Mesenteric fat pad (tissue), 1 donor: Measurements from ENCODE around the gene CFDP1. TPM values are rescaled to one million over a fixed set of nuclear protein-coding genes. Genes with fewer than 3 reads are reported as not detected.

Experiments
- DNase-seq: peaks from one replicate; pipeline ENCODE4 v3.0.0-alpha.2; 2020; ENCODE audit warnings: low spot score
- total RNA-seq: library from RNA; stranded (reverse); fragmentation: NEBNext Ultra II Directional; extraction: Animal tissue kit (Norgen Biotek cat#: 25700); gene quantifications from one replicate; pipeline ENCODE4 v1.2.1, GENCODE V29; 2021
- donor health status: DM: yes; HTN: yes; CAD: no.

Gene CFDP1
- total RNA-seq, 1 donor from 2014 or later, result 43.1 TPM

GRCh38 chr16:75320435-75320834 lies 112.9 kb downstream of the CFDP1 start:
- DNase-seq, result no peak

- no peak for DNase-seq
These were observed 113.5 kb downstream of the CFDP1 start for GRCh38 chr16:75319513-75320411.

GRCh38 chr16:75318737-75319136 lies 114.6 kb downstream of the CFDP1 start:
- DNase-seq, result no peak

GRCh38 chr16:75317532-75317931 lies 115.8 kb downstream of the CFDP1 start:
- no peak for DNase-seq

- DNase-seq, result no peak
These were observed 116.2 kb downstream of the CFDP1 start for GRCh38 chr16:75317101-75317522.

GRCh38 chr16:75315539-75316306 lies 117.6 kb downstream of the CFDP1 start:
- DNase-seq, result no peak

- no peak for DNase-seq
These were observed 120.4 kb downstream of the CFDP1 start for GRCh38 chr16:75312875-75313274.

GRCh38 chr16:75311383-75311938 lies 121.8 kb downstream of the CFDP1 start:
- no peak for DNase-seq

GRCh38 chr16:75310541-75310940 lies 122.8 kb downstream of the CFDP1 start:
- no peak for DNase-seq

- DNase-seq, result no peak
These were observed 123.3 kb downstream of the CFDP1 start for GRCh38 chr16:75309899-75310430.

- no peak for DNase-seq
These were observed 124.1 kb downstream of the CFDP1 start for GRCh38 chr16:75309156-75309555.

- no peak for DNase-seq
These were observed 125.3 kb downstream of the CFDP1 start for GRCh38 chr16:75308011-75308410.

GRCh38 chr16:75307506-75307905 lies 125.8 kb downstream of the CFDP1 start:
- DNase-seq, result no peak

GRCh38 chr16:75306099-75306762 lies 127.1 kb downstream of the CFDP1 start:
- no peak for DNase-seq

- no peak for DNase-seq
These were observed 127.8 kb downstream of the CFDP1 start for GRCh38 chr16:75305364-75306098.

GRCh38 chr16:75304521-75305363 lies 128.6 kb downstream of the CFDP1 start:
- peak; percentile 26 for DNase-seq

GRCh38 chr16:75301804-75302203 lies 131.5 kb downstream of the CFDP1 start:
- peak; percentile 30 for DNase-seq

- DNase-seq, result peak; percentile 24
These were observed 135.0 kb downstream of the CFDP1 start for GRCh38 chr16:75298267-75298666.

- peak; percentile 51 for DNase-seq
These were observed 136.7 kb downstream of the CFDP1 start for GRCh38 chr16:75296606-75297005.
